MG63 (cell line): Measurements from ENCODE around the gene TMEM131L. TPM values are rescaled to one million over a fixed set of nuclear protein-coding genes. Genes with fewer than 3 reads are reported as not detected.
"Not testable (repeated sequence)": the region's sequence is repeated elsewhere in the genome, so short reads cannot be mapped to it uniquely, and the experiment has no call there.

Experiments
- DNase-seq: peaks from one replicate; pipeline ENCODE4 v3.0.0-alpha.2; 2020
- H3K27me3 ChIP-seq: fragments of 250-450 bp; sonication (Bioruptor Pico); 2 replicates; pipeline ENCODE4 v1.5.1; 2020; ENCODE audit warnings: mild to moderate bottlenecking, moderate library complexity
- H3K36me3 ChIP-seq: fragments of 250-450 bp; sonication (Bioruptor Pico); 2 replicates; pipeline ENCODE4 v1.5.1; 2020; ENCODE audit warnings: mild to moderate bottlenecking, moderate library complexity
- H3K4me3 ChIP-seq: fragments of 250-450 bp; sonication (Bioruptor Pico); 2 replicates; pipeline ENCODE4 v1.5.1; 2020; ENCODE audit warnings: mild to moderate bottlenecking, moderate library complexity
- H3K9me3 ChIP-seq: fragments of 250-450 bp; sonication (Bioruptor Pico); 2 replicates; pipeline ENCODE4 v1.5.1; 2020; ENCODE audit warnings: mild to moderate bottlenecking, moderate library complexity
- total RNA-seq: library from RNA; depleted of rRNA; stranded (reverse); fragments of >200 nt; shearing (Covaris generic); gene quantifications from 2 replicates; pipeline ENCODE4 v1.2.3, GENCODE V29; 2014; ENCODE audit warnings: low replicate concordance

The TMEM131L gene
- total RNA-seq, 1 experiment from 2014 or later, result 5.5 TPM

- DNase-seq, result no peak
- Histone ChIP-seq H3K9me3 (no peaks in the 10 kb centered on the region), H3K36me3 (no peaks in the 10 kb centered on the region), H3K27me3 (no peaks in the 10 kb centered on the region), H3K4me3 (no peak overlapping the region)
Measured at GRCh38 chr4:153647975-153648374, 181.8 kb downstream of the TMEM131L start.

GRCh38 chr4:153649572-153649991, 183.4 kb downstream of the TMEM131L start:
- Histone ChIP-seq H3K9me3 (no peaks in the 10 kb centered on the region), H3K36me3 (no peaks in the 10 kb centered on the region), H3K4me3 (no peak overlapping the region), H3K27me3 (no peaks in the 10 kb centered on the region)
- no peak for DNase-seq

- no peaks in the 10 kb centered on the region for H3K9me3 ChIP-seq
- no peak for DNase-seq
- no peak overlapping the region for H3K4me3 ChIP-seq
- no peaks in the 10 kb centered on the region for H3K27me3 ChIP-seq
- no peaks in the 10 kb centered on the region for H3K36me3 ChIP-seq
Measured at GRCh38 chr4:153651116-153651515, 185.0 kb downstream of the TMEM131L start.

DNA sequence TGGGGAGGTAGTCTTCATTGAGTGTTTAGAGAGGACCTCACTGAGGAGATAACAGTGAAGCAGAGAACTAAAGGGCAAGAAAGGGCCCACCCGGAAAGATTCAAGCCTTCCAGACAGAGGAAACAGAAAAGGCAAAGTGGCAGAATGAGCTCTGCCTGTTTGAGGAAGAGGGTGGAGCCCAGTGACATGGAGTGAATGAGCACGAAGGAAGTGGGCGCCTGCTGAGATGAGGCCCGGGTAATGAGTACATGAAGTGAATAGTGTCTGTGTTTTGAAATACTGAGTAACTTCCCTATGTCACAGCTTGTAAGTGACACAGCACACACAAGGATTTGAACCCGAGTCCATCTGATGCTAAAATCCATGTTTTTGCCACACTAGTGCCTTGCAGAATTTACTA, 185.4 kb downstream of the TMEM131L start:
- no peak for DNase-seq
- Histone ChIP-seq H3K27me3 (no peaks in the 10 kb centered on the region), H3K36me3 (no peaks in the 10 kb centered on the region), H3K9me3 (no peaks in the 10 kb centered on the region), H3K4me3 (no peak overlapping the region)

GRCh38 chr4:153652051-153652784, 186.1 kb downstream of the TMEM131L start:
- no peak overlapping the region for H3K4me3 ChIP-seq
- no peaks in the 10 kb centered on the region for H3K9me3 ChIP-seq
- H3K36me3 ChIP-seq, result no peaks in the 10 kb centered on the region
- no peak for DNase-seq
- H3K27me3 ChIP-seq, result no peaks in the 10 kb centered on the region

- no peaks in the 10 kb centered on the region for H3K36me3 ChIP-seq
- no peak for DNase-seq
- no peak overlapping the region for H3K4me3 ChIP-seq
- H3K9me3 ChIP-seq, result no peaks in the 10 kb centered on the region
- no peaks in the 10 kb centered on the region for H3K27me3 ChIP-seq
Measured at GRCh38 chr4:153655002-153655541, 188.9 kb downstream of the TMEM131L start.

DNA sequence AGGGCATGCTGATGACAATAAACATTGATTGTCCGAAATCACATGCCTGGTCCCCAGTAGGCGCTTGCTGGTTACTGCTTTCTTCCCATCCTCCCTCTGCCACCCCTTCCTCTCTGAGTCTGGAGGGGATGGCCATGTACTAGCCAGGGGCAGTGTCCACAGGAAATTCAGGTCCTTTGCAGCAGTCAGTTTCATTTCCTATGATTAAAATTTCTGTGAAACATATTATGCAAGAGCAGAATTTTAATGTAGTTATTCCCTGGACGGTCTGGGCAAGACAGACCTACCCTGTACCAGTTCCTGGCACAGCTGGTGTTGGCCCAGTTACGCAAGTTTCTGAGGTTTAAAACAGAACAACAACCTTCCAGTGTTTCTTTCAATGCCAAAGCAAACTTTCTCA, 189.8 kb downstream of the TMEM131L start:
- H3K9me3 ChIP-seq, result no peaks in the 10 kb centered on the region
- no peaks in the 10 kb centered on the region for H3K27me3 ChIP-seq
- DNase-seq, result peak; percentile 19
- H3K4me3 ChIP-seq, result no peak overlapping the region
- H3K36me3 ChIP-seq, result no peaks in the 10 kb centered on the region

DNA sequence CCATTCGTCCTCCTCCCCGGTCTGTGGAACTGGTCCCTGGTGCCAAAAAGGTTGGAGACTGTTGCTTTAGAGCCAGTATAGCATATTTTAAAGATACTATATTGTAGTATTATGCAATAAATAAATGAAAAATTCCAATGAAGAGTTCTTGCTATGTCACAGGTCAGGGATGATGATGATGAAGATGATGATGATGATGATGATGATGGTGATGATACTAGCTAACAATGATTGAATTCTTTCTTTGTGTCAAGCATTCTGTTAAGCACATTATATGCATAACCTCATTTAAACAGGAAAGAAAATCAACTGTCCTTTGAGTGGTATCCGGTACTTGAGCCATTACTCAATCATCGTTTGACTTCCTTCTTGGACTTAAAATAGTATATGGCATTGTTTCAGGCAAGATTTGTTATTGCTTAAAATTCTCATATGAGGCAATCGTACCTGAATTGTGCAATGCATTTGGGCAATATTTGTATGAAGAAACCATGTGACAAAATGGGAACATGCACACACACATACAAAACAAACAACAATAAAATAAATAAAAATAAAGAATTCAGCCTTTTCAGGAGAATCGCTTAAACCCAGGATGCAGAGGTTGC, 195.2 kb downstream of the TMEM131L start:
- Histone ChIP-seq H3K4me3 (no peak overlapping the region), H3K36me3 (no peaks in the 10 kb centered on the region), H3K27me3 (no peaks in the 10 kb centered on the region), H3K9me3 (no peaks in the 10 kb centered on the region)
- DNase-seq, result no peak

DNA sequence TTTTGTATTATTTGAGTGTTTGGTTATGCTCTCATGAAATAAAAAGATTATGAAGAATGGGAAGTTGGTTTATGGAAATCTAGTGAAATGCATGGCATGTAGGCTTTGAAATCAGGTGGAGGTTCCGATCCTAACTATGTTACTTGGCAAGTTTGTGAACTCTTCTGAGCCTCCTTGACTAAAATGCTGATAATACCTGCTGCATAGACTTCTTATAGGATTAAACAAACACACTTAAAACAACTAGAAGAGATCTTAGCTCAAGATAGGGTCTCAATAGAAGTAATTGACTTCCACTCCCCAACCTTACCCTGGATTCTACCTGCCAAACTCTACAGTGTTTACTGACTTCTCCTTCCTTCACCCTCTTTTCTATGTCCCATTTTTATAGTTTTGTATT, 195.7 kb downstream of the TMEM131L start:
- Histone ChIP-seq H3K27me3 (no peaks in the 10 kb centered on the region), H3K36me3 (no peaks in the 10 kb centered on the region), H3K4me3 (no peak overlapping the region), H3K9me3 (no peaks in the 10 kb centered on the region)
- no peak for DNase-seq

DNA sequence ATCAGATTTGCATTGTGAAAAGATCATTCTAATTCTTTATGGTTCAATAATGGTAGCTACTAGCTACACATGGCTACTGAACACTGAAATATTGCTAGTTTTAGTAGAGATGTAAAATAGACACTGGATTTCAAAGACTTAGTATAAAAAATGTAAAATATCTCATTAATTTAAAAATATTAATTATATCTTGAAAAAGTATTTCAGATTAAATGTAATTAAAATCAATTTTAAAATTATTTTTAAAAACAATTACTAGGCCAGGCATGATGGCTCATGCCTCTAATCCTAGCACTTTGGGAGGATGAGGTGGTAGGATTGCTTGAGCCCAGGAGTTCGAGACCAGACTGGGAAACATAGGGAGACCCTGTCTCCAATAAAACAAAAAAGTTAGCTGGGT, 197.5 kb downstream of the TMEM131L start:
- Histone ChIP-seq H3K9me3 (no peaks in the 10 kb centered on the region), H3K27me3 (no peaks in the 10 kb centered on the region), H3K36me3 (no peaks in the 10 kb centered on the region), H3K4me3 (no peak overlapping the region)
- no peak for DNase-seq

DNA sequence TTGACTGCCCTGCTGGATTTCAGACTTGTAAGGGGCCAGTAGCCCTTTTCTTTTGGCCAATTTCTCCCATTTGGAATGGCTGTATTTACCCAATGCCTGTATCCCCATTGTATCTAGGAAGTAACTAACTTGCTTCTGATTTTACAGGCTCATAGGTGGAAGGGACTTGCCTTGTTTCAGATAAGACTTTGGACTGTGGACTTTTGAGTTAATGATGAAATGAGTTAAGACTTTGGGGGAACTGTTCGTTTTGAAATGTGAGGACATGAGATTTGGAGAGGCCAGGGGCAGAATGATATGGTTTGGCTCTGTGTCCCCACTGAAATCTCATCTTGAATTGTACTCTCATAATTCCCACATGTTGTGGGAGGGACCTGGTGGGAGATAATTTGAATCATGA, 200.3 kb downstream of the TMEM131L start:
- H3K27me3 ChIP-seq, DNase-seq, H3K9me3 ChIP-seq, H3K4me3 ChIP-seq, H3K36me3 ChIP-seq: not testable (repeated sequence)

DNA sequence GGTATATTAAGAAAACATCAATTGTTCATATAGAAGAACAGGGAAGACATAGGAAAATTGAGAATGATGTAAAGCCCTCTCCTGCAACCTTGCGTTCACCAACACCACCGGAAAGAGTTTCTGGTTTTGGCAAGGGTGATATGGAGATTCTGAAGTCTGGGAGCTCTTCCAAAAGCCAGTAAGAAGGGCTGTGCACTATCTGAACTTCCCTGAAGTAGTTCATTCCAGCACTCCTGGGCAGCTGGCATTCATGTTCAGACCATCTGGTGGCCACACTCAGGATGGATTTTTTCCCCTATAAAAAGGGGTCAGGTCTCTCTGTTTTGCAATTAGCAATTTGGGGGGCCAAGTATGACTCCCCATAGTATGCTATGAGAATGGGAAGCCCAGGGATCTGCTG, 202.5 kb downstream of the TMEM131L start:
- Histone ChIP-seq H3K27me3 (no peaks in the 10 kb centered on the region), H3K36me3 (no peaks in the 10 kb centered on the region), H3K4me3 (no peak overlapping the region), H3K9me3 (no peaks in the 10 kb centered on the region)
- peak; percentile 52 for DNase-seq

- DNase-seq, result no peak
- Histone ChIP-seq H3K27me3 (no peaks in the 10 kb centered on the region), H3K9me3 (no peaks in the 10 kb centered on the region), H3K4me3 (no peak overlapping the region), H3K36me3 (no peaks in the 10 kb centered on the region)
Measured at GRCh38 chr4:153669838-153670237, 203.7 kb downstream of the TMEM131L start.

DNA sequence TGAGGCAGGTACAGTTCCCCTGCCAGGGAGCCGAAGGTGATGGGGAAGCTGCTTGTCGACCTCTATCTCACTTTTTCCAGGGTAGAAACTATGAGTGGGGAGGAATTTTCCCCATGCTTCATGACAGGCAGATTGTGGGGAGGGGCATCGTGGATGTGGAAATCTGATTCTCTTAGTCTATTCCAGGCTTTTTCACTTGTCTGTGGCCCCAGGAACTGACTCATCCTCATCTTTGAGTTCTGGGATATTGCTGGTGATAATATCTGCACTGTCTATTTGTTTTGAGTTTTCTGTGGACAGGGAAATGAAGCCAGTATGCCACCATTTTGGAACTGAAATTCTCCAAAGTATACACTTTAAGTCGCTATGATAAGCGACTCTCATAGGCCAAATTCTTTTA, 210.3 kb downstream of the TMEM131L start:
- Histone ChIP-seq H3K9me3 (no peaks in the 10 kb centered on the region), H3K4me3 (no peak overlapping the region), H3K27me3 (no peaks in the 10 kb centered on the region), H3K36me3 (no peaks in the 10 kb centered on the region)
- peak; percentile 12 for DNase-seq

- Histone ChIP-seq H3K9me3 (no peaks in the 10 kb centered on the region), H3K36me3 (no peaks in the 10 kb centered on the region), H3K4me3 (no peak overlapping the region), H3K27me3 (no peaks in the 10 kb centered on the region)
- DNase-seq, result peak; percentile 39
Measured at GRCh38 chr4:153676984-153677383, 210.8 kb downstream of the TMEM131L start.

DNA sequence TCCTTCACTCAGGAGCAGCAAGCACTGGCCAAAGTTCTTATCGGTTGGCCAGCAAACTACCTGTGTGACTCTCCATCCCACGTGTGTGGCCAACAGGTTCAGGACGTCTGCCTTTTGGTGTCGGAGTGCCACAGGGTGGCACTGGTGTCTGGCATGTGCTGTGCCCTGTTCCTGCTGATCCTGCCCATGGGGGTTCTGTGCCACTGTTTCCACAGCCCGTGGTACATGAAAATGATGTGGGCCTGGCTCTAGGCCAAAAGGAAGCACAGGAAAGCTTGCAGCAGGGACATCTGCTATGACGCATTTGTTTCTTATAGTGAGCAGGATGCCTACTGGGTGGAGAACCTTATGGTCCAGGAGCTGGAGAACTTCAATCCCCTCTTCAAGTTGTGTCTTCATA, 213.3 kb downstream of the TMEM131L start:
- H3K9me3 ChIP-seq, result no peaks in the 10 kb centered on the region
- DNase-seq, result no peak
- H3K27me3 ChIP-seq, result no peaks in the 10 kb centered on the region
- no peaks in the 10 kb centered on the region for H3K36me3 ChIP-seq
- H3K4me3 ChIP-seq, result no peak overlapping the region

- Histone ChIP-seq H3K27me3 (no peaks in the 10 kb centered on the region), H3K36me3 (no peaks in the 10 kb centered on the region), H3K4me3 (peak overlapping the region; percentile 41), H3K9me3 (no peaks in the 10 kb centered on the region)
- no peak for DNase-seq
Measured at GRCh38 chr4:153683763-153684181, 217.6 kb downstream of the TMEM131L start.
